Choroid plexus epithelial cell (primary cell): Measurements from ENCODE around the gene ATXN1.
"Not testable (repeated sequence)": the region's sequence is repeated elsewhere in the genome, so short reads cannot be mapped to it uniquely, and the experiment has no call there.

Experiments used
- DNase-seq: peaks from one replicate; pipeline ENCODE4 v3.0.0-alpha.2; 2010; ENCODE audit warnings: low read depth
- H3K4me3 ChIP-seq: 2 replicates; pipeline ENCODE4 v1.5.1; 2011; ENCODE audit warnings: low read depth, mild to moderate bottlenecking, control low read depth, low read length, moderate library complexity
- CTCF ChIP-seq: conservative IDR thresholded peaks from 2 replicates; pipeline ENCODE4 v1.5.1; 2011; ENCODE audit warnings: low read depth, mild to moderate bottlenecking, control low read depth, inconsistent platforms, low read length, moderate library complexity

The ATXN1 gene

GRCh38 chr6:16704401-16705045, 56.7 kb downstream of the ATXN1 start:
- H3K4me3 ChIP-seq = peak overlapping the region; percentile 15

GRCh38 chr6:16702627-16703378, 58.5 kb downstream of the ATXN1 start:
- H3K4me3 ChIP-seq, DNase-seq: not testable (repeated sequence)

More at GRCh38 chr6:16704401-16705045, 56.7 kb downstream of the ATXN1 start:
- TF ChIP-seq CTCF = no peak
- DNase-seq = peak; percentile 65

GRCh38 chr6:16700916-16701234, 60.4 kb downstream of the ATXN1 start:
- H3K4me3 ChIP-seq = no peak overlapping the region

GRCh38 chr6:16700202-16700915, 60.9 kb downstream of the ATXN1 start:
- no peak for DNase-seq
- H3K4me3 ChIP-seq = no peak overlapping the region
- TF ChIP-seq CTCF = no peak

More at GRCh38 chr6:16700916-16701234, 60.4 kb downstream of the ATXN1 start:
- no peak for TF ChIP-seq CTCF
- DNase-seq = no peak

- peak; percentile 59 for DNase-seq
- TF ChIP-seq CTCF = no peak
- H3K4me3 ChIP-seq = no peak overlapping the region
Observed at GRCh38 chr6:16698997-16699868, 62.0 kb downstream of the ATXN1 start.

- H3K4me3 ChIP-seq = no peak overlapping the region
- no peak for DNase-seq
- no peak for TF ChIP-seq CTCF
Observed at GRCh38 chr6:16698162-16698533, 63.1 kb downstream of the ATXN1 start.
